Uterus (tissue), 4 donors: ENCODE results near the gene ABTB1. TPM values are rescaled to one million over a fixed set of nuclear protein-coding genes. Genes with fewer than 3 reads are reported as not detected.

Source experiments
- DNase-seq, 2 donors: peaks; one replicate each; pipeline ENCODE4 v3.0.0-alpha.2; 2019 to 2020
- H3K27ac ChIP-seq, 2 donors: fragments of 200-600 bp; sonication (generic); 1 replicate in 1 of 2; 2 replicates in 1 of 2; pipeline ENCODE4 v1.5.1; 2016 to 2018
- H3K27me3 ChIP-seq, 2 donors: fragments of 200-600 bp; sonication (generic); one replicate each; pipeline ENCODE4 v1.5.1; 2018 to 2019; ENCODE audit warnings: control low read depth in 1 of 2
- H3K36me3 ChIP-seq, 2 donors: fragments of 200-600 bp; sonication (generic); one replicate each; pipeline ENCODE4 v1.5.1; 2019; ENCODE audit warnings: control low read depth in 1 of 2
- H3K4me1 ChIP-seq, 2 donors: fragments of 200-600 bp; sonication (generic); one replicate each; pipeline ENCODE4 v1.5.1; 2018 to 2019; ENCODE audit warnings: control low read depth in 1 of 2
- H3K4me3 ChIP-seq, 2 donors: fragments of 200-600 bp; sonication (generic); 1 replicate in 1 of 2; 2 replicates in 1 of 2; pipeline ENCODE4 v1.5.1; 2018 to 2019; ENCODE audit warnings: mild to moderate bottlenecking in 1 of 2
- H3K9me3 ChIP-seq, 2 donors: fragments of 200-600 bp; sonication (generic); one replicate each; pipeline ENCODE4 v1.5.1; 2019; ENCODE audit warnings: control low read depth in 1 of 2
- CTCF ChIP-seq, 4 experiments: fragments of 200-600 bp in 2 of 4; fragments of 450-650 bp in 2 of 4; sonication (generic) in 2 of 4; IDR thresholded peaks; one replicate each; pipeline ENCODE4 v1.5.1; 2016 to 2019; ENCODE audit warnings: antibody characterized with exemption in 4 of 4, mild to moderate bottlenecking in 2 of 4, moderate library complexity in 1 of 4
- POLR2A ChIP-seq, 2 donors: fragments of 450-650 bp; IDR thresholded peaks; one replicate each; pipeline ENCODE4 v1.6.1; 2016; ENCODE audit warnings: antibody characterized with exemption in 2 of 2, mild to moderate bottlenecking in 1 of 2, moderate library complexity in 1 of 2
- intact Hi-C: fragments of 100-400 bp; cut with DNase I; formaldehyde crosslinking; loops from one replicate; pipeline ENCODE4 v1.15.1; 2023; ENCODE audit warnings: low total_unique reads
- total RNA-seq, 4 donors: library from RNA; depleted of rRNA in 3 of 4; stranded (reverse); fragments of >200 nt in 3 of 4; gene quantifications; one replicate each; pipeline versions ENCODE4 v1.1.0 to v1.2.4, GENCODE V29; 2014 to 2023
- donor health status: DM: yes; HTN: yes; CAD: no.

Gene ABTB1
- total RNA-seq, 4 donors from 2014 or later: 14.4 to 42.8 (median 28.8) TPM

DNA sequence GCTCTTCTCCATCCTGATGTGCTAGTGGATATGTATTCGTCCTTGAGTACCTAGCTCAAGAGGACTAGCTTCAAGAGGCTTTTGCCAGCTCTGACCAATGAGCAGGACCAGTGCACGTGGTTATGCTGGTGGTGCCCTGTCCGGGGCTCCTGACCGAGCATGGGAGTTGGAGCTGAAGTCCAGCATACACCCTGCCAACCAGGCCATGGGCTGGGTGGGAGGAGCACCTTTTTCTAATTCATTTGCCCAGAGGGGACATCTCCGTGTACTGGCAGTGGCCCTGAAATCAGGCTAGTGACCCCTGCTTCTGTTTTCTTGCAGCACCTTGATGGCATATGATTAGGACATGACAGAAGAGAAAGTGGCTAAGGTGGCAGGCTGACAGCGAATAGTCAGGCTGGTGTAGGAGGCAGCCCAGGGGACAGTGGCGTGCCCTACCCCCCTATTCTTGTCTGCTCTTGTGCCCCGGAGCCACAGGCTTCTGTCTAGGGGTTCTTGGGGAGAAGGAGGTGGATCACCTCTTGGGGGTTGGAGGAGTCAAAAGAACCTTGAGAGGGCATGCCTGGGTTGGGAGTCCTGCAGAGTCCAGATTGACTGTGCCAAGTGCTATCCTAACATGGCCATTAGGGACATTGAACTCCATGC is 27.3 kb upstream of the ABTB1 start:
- TF ChIP-seq CTCF (IDR thresholded peaks at IDR 0.05): no peak
- TF ChIP-seq POLR2A (IDR thresholded peaks at IDR 0.05): no peak
- Histone ChIP-seq H3K4me1 (no peaks in the 10 kb centered on the region), H3K9me3 (no peaks in the 10 kb centered on the region), H3K27ac (no peak overlapping the region), H3K27me3 (no peaks in the 10 kb centered on the region), H3K36me3 (no peaks in the 10 kb centered on the region), H3K4me3 (no peak overlapping the region)
- no peak for DNase-seq
- intact Hi-C loops: no loop called here

- TF ChIP-seq POLR2A (IDR thresholded peaks at IDR 0.05) (no peak), CTCF (IDR thresholded peaks at IDR 0.05) (no peak)
- no peak for DNase-seq
- H3K4me3 ChIP-seq: no peak overlapping the region
These were observed 26.2 kb upstream of the ABTB1 start for GRCh38 chr3:127646501-127647046.

DNA sequence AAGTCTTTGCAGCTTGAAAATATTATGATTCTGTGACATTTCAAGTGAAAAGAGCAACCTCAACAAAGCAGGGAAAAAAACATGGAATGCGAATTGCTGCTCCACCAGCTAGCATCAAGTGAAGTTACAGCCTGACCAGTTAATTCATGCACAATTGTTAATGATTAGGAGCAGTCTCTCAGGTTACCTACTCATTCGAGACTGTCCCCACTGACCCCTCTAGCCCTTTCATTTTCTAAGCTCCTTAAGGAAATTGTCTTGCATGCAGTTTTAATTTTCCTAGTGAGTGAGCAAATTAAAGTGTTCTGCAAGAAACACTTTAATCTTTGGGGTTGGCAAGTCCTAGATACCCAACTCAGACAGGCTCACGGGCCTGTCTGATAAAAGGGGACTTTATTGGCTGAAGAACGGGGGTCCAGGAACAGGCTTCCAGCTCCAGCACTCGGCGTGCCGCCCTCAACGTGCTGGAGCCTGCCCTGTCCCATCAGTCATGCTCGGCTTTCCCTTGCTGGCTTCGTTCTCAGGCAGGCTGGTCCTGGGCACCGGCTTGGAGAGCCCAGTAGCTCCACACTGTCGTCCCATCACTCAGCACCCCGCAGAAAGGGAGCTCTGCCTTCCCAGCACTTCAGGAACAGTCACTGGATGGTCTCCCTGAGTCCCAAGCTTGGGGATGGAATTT is 25.4 kb upstream of the ABTB1 start:
- H3K27me3 ChIP-seq: no peaks in the 10 kb centered on the region
- no peak for DNase-seq
- H3K36me3 ChIP-seq: no peaks in the 10 kb centered on the region
- TF ChIP-seq POLR2A (IDR thresholded peaks at IDR 0.05) (no peak), CTCF (IDR thresholded peaks at IDR 0.05) (no peak)
- H3K4me1 ChIP-seq: no peaks in the 10 kb centered on the region
- no peak overlapping the region for H3K4me3 ChIP-seq
- no peaks in the 10 kb centered on the region for H3K9me3 ChIP-seq
- intact Hi-C loops: no loop called here
- no peak overlapping the region for H3K27ac ChIP-seq

More at GRCh38 chr3:127646501-127647046, 26.2 kb upstream of the ABTB1 start:
- Histone ChIP-seq H3K9me3 (no peaks in the 10 kb centered on the region), H3K36me3 (no peaks in the 10 kb centered on the region), H3K4me1 (no peaks in the 10 kb centered on the region), H3K27ac (no peak overlapping the region), H3K27me3 (no peaks in the 10 kb centered on the region)
- intact Hi-C loops: no loop called here

DNA sequence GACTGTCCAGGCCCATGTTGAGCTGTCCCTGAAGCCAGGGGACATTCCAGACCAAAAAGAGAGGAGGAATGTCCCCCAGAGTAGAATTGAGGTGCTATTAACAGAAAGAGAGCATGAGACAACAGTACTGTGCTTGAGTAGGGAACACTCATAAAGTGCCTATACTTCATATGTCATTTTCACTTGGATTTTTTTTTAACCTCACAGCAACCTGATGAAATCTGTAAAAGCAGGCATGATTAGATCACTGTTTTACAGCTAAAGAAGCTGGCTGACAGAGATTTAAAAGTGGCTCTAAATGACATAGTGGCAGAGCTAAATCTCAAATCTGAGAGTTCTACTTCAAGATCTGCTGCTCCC is 24.9 kb upstream of the ABTB1 start:
- Histone ChIP-seq H3K4me3 (no peak overlapping the region), H3K36me3 (no peaks in the 10 kb centered on the region), H3K4me1 (no peaks in the 10 kb centered on the region), H3K27me3 (no peaks in the 10 kb centered on the region), H3K27ac (no peak overlapping the region), H3K9me3 (no peaks in the 10 kb centered on the region)
- intact Hi-C loops: no loop called here
- DNase-seq: no peak
- TF ChIP-seq CTCF (IDR thresholded peaks at IDR 0.05): no peak
- TF ChIP-seq POLR2A (IDR thresholded peaks at IDR 0.05): no peak

DNA sequence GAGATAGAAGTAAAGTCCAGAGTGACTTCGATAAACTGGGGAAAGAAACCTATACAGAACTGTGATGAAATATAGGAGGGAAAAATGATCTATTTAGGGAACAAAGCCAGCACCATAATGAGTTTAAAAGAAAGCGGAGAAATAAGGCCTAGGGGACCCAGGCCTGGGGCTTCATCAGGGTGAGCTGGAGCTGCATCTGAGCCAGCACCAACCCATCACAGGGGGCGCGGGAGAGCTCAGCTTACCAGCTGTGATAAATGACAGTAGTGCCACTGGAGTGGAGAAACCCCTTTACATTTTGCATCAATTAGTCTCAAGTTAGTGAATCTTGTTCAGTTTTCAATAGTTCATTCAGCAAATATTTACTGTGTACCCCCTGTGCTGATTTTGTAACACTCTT is 22.5 kb upstream of the ABTB1 start:
- H3K4me1 ChIP-seq: peaks cover 0 to under 1% of the 10 kb centered on the region in 2 donors
- TF ChIP-seq POLR2A (IDR thresholded peaks at IDR 0.05) (no peak), CTCF (IDR thresholded peaks at IDR 0.05) (no peak)
- intact Hi-C loops: no loop called here
- H3K27ac ChIP-seq: no peak overlapping the region
- DNase-seq: no peak
- no peak overlapping the region for H3K4me3 ChIP-seq
- H3K36me3 ChIP-seq: no peaks in the 10 kb centered on the region
- H3K9me3 ChIP-seq: no peaks in the 10 kb centered on the region
- H3K27me3 ChIP-seq: no peaks in the 10 kb centered on the region
